WTC11 (cell line): ENCODE results near the gene SH3GL3. TPM values are rescaled to one million over a fixed set of nuclear protein-coding genes. Genes with fewer than 3 reads are reported as not detected.

Source experiments
- ATAC-seq: fragments of 200-7000 bp; cut with Tn5 transposase; 2 replicates; pipeline ENCODE4 v1.10.0; 2021; ENCODE audit warnings: mild to moderate bottlenecking, moderate library complexity
- CTCF ChIA-PET: fragments of 300-600 bp; sonication (Branson Sonifier 250); formaldehyde crosslinking; loops from one replicate; lab custom pipeline; 2021; ENCODE audit warnings: antibody characterized with exemption; lab: Charles Lee
- POLR2A ChIA-PET: fragments of 350-600 bp; sonication (Branson Sonifier 250); formaldehyde crosslinking; loops from one replicate; lab custom pipeline; 2021; ENCODE audit warnings: antibody characterized with exemption; lab: Charles Lee
- DNase-seq: peaks from one replicate; pipeline ENCODE4 v3.0.0; 2021; ENCODE audit warnings: low spot score
- H3K27ac Mint-ChIP-seq: 2 replicates; pipeline ENCODE4 v1.8.0; 2021; ENCODE audit warnings: mixed read lengths
- H3K27me3 Mint-ChIP-seq: 2 replicates; pipeline ENCODE4 v1.8.0; 2021; ENCODE audit warnings: low read depth, mild to moderate bottlenecking, moderate library complexity, mixed read lengths
- H3K36me3 Mint-ChIP-seq: 2 replicates; pipeline ENCODE4 v1.8.0; 2021; ENCODE audit warnings: mixed read lengths
- H3K4me1 Mint-ChIP-seq: 2 replicates; pipeline ENCODE4 v1.8.0; 2022; ENCODE audit warnings: mixed read lengths
- H3K4me3 Mint-ChIP-seq: 2 replicates; pipeline ENCODE4 v1.8.0; 2021; ENCODE audit warnings: mild to moderate bottlenecking, moderate library complexity, mixed read lengths
- H3K9me3 Mint-ChIP-seq: 2 replicates; pipeline ENCODE4 v1.8.0; 2021; ENCODE audit warnings: mixed read lengths
- CBFB ChIP-seq: sonication (generic); formaldehyde crosslinking; IDR thresholded peaks from 2 replicates; pipeline ENCODE4 v1.8.1; 2022; ENCODE audit warnings: mild to moderate bottlenecking, low read depth, missing genetic modification reagents
- ELF4 ChIP-seq: sonication (generic); formaldehyde crosslinking; IDR thresholded peaks from 2 replicates; pipeline ENCODE4 v1.8.1; 2022; ENCODE audit warnings: low read depth, mild to moderate bottlenecking, moderate library complexity, missing genetic modification reagents
- ESRRA ChIP-seq: sonication (generic); formaldehyde crosslinking; IDR thresholded peaks from 2 replicates; pipeline ENCODE4 v1.8.1; 2022; ENCODE audit warnings: mild to moderate bottlenecking, missing genetic modification reagents, borderline replicate concordance
- GTF2I ChIP-seq: fragments of 250-450 bp; sonication (Bioruptor Pico); conservative IDR thresholded peaks from 2 replicates; pipeline ENCODE4 v1.4.0; 2021; ENCODE audit warnings: mild to moderate bottlenecking
- JUN ChIP-seq: sonication (generic); formaldehyde crosslinking; IDR thresholded peaks from 2 replicates; pipeline ENCODE4 v1.8.0; 2023; ENCODE audit warnings: mild to moderate bottlenecking, missing genetic modification reagents
- NR3C1 ChIP-seq: sonication (generic); formaldehyde crosslinking; conservative IDR thresholded peaks from 2 replicates; pipeline ENCODE4 v1.8.1; 2023; ENCODE audit warnings: low read depth, mild to moderate bottlenecking, missing genetic modification reagents
- SOX15 ChIP-seq: fragments of 250-450 bp; sonication (Bioruptor Pico); IDR thresholded peaks from 2 replicates; pipeline ENCODE4 v1.9.0; 2021; ENCODE audit warnings: mild to moderate bottlenecking
- TEAD4 ChIP-seq: sonication (generic); formaldehyde crosslinking; IDR thresholded peaks from 2 replicates; pipeline ENCODE4 v1.8.0; 2022; ENCODE audit warnings: mild to moderate bottlenecking, missing genetic modification reagents
- ZBTB21 ChIP-seq: sonication (generic); formaldehyde crosslinking; IDR thresholded peaks from 2 replicates; pipeline ENCODE4 v1.8.1; 2023; ENCODE audit warnings: mild to moderate bottlenecking, missing genetic modification reagents, borderline replicate concordance
- ZNF121 ChIP-seq: sonication (generic); formaldehyde crosslinking; IDR thresholded peaks from 2 replicates; pipeline ENCODE4 v1.8.0; 2023; ENCODE audit warnings: missing genetic modification reagents
- ZNF138 ChIP-seq: sonication (generic); formaldehyde crosslinking; conservative IDR thresholded peaks from 2 replicates; pipeline ENCODE4 v1.8.1; 2022; ENCODE audit warnings: mild to moderate bottlenecking, moderate library complexity, missing genetic modification reagents
- total RNA-seq: library from RNA; stranded (reverse); gene quantifications from 3 replicates; pipeline ENCODE4 v1.2.3, GENCODE V29; 2021
- TF ChIP-seq, protein P1 (sequence below): sonication (generic); formaldehyde crosslinking; IDR thresholded peaks from 2 replicates; pipeline ENCODE4 v1.8.1; 2023; ENCODE audit warnings: mild to moderate bottlenecking, moderate library complexity, missing genetic modification reagents
- TF ChIP-seq, protein P2 (sequence below): sonication (generic); formaldehyde crosslinking; IDR thresholded peaks from 2 replicates; pipeline ENCODE4 v1.8.1; 2023; ENCODE audit warnings: mild to moderate bottlenecking, missing genetic modification reagents, moderate library complexity
- TF ChIP-seq, protein P3 (sequence below): fragments of 250-450 bp; sonication (Bioruptor Pico); conservative IDR thresholded peaks from 2 replicates; pipeline ENCODE4 v1.9.0; 2021; ENCODE audit warnings: mild to moderate bottlenecking
- TF ChIP-seq, protein P4 (sequence below): sonication (generic); formaldehyde crosslinking; IDR thresholded peaks from 2 replicates; pipeline ENCODE4 v1.8.0; 2022; ENCODE audit warnings: mild to moderate bottlenecking, missing genetic modification reagents
- TF ChIP-seq, protein P5 (sequence below): sonication (generic); formaldehyde crosslinking; IDR thresholded peaks from 2 replicates; pipeline ENCODE4 v1.8.0; 2022; ENCODE audit warnings: mild to moderate bottlenecking, missing genetic modification reagents
- TF ChIP-seq, protein P6 (sequence below): fragments of 250-450 bp; sonication (Bioruptor Pico); IDR thresholded peaks from 2 replicates; pipeline ENCODE4 v1.9.0; 2021; ENCODE audit warnings: mild to moderate bottlenecking
- TF ChIP-seq, protein P7 (sequence below): sonication (generic); formaldehyde crosslinking; IDR thresholded peaks from 2 replicates; pipeline ENCODE4 v1.8.0; 2022; ENCODE audit warnings: mild to moderate bottlenecking, missing genetic modification reagents
- TF ChIP-seq, protein P8 (sequence below): sonication (generic); formaldehyde crosslinking; IDR thresholded peaks from 2 replicates; pipeline ENCODE4 v1.8.1; 2022; ENCODE audit warnings: mild to moderate bottlenecking, missing genetic modification reagents, moderate library complexity, borderline replicate concordance
- TF ChIP-seq, protein P9 (sequence below): fragments of 250-450 bp; sonication (Bioruptor Pico); IDR thresholded peaks from 2 replicates; pipeline ENCODE4 v1.9.0; 2021; ENCODE audit warnings: mild to moderate bottlenecking, borderline replicate concordance

The SH3GL3 gene
- total RNA-seq, 1 experiment from 2014 or later = 9.2 TPM

DNA sequence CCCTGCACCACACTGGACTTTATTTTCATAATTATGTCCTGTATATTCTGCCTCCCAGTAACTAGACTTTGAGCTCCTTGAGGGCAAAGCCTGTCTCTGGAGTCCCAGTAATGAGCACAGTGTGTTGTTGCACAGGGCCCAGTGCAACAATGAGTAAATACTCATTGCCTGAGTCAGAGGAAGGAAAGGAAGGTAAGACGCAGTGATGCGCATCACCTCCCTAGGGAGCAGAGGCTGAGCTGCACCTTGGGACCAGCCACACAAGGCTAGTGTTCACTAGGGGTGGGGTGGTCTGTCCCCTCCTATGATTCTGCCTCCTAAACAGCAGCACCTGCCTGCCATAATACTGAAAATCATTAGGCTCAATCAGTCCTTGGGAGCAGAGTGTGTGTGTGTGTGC lies 120.2 kb downstream of the SH3GL3 start:
- Mint-ChIP-seq H3K27ac (no peak overlapping the region), H3K36me3 (no peaks in the 10 kb centered on the region), H3K4me1 (no peaks in the 10 kb centered on the region), H3K27me3 (no peaks in the 10 kb centered on the region), H3K4me3 (no peak overlapping the region), H3K9me3 (no peaks in the 10 kb centered on the region)
- POLR2A ChIA-PET = no interaction called here
- no peak for TF ChIP-seq TEAD4 (CRISPR knock-in tag)
- TF ChIP-seq, protein P1, sequence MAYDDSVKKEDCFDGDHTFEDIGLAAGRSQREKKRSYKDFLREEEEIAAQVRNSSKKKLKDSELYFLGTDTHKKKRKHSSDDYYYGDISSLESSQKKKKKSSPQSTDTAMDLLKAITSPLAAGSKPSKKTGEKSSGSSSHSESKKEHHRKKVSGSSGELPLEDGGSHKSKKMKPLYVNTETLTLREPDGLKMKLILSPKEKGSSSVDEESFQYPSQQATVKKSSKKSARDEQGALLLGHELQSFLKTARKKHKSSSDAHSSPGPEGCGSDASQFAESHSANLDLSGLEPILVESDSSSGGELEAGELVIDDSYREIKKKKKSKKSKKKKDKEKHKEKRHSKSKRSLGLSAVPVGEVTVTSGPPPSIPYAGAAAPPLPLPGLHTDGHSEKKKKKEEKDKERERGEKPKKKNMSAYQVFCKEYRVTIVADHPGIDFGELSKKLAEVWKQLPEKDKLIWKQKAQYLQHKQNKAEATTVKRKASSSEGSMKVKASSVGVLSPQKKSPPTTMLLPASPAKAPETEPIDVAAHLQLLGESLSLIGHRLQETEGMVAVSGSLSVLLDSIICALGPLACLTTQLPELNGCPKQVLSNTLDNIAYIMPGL (CRISPR knock-in tag) = no peak
- no peak for TF ChIP-seq ESRRA
- TF ChIP-seq, protein P2, sequence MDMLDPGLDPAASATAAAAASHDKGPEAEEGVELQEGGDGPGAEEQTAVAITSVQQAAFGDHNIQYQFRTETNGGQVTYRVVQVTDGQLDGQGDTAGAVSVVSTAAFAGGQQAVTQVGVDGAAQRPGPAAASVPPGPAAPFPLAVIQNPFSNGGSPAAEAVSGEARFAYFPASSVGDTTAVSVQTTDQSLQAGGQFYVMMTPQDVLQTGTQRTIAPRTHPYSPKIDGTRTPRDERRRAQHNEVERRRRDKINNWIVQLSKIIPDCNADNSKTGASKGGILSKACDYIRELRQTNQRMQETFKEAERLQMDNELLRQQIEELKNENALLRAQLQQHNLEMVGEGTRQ (CRISPR knock-in tag) = no peak
- TF ChIP-seq ZNF138 (CRISPR knock-in tag) = no peak
- no peak for TF ChIP-seq ELF4 (CRISPR knock-in tag)
- TF ChIP-seq NR3C1 (CRISPR knock-in tag) = no peak
- TF ChIP-seq ZNF121 (CRISPR knock-in tag) = no peak
- TF ChIP-seq, protein P3, sequence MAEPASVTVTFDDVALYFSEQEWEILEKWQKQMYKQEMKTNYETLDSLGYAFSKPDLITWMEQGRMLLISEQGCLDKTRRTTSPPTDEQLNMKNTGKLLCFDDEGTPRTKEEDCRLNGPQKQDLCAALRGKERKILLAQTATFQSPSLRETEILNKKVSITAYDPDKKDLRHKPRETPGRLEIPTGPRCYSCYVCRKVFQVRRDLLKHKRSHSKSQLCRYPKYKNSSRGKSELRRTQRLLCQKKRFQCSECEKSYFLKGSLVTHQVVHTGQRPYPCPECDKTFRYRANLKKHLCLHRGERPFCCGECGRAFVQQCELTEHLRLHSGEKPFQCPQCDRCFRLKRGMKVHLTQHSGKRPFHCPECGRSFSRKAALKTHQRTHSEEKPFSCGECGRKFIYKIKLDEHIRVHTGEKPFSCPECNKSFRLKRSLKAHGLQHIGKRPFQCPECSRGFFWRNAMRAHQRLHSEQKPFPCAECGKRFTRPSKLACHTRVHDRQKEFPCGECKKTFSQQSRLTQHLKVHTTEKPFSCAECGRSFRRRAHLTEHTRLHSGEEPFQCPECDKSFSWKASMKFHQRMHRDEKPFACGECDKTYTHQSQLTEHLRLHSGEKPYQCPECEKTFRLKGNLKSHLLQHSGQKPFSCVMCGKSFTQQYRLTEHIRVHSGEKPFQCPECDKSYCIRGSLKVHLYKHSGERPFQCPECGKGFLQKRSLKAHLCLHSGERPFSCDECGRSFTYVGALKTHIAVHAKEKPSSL = no peak
- TF ChIP-seq, protein P4, sequence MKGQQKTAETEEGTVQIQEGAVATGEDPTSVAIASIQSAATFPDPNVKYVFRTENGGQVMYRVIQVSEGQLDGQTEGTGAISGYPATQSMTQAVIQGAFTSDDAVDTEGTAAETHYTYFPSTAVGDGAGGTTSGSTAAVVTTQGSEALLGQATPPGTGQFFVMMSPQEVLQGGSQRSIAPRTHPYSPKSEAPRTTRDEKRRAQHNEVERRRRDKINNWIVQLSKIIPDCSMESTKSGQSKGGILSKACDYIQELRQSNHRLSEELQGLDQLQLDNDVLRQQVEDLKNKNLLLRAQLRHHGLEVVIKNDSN (CRISPR knock-in tag) = no peak
- TF ChIP-seq, protein P5, sequence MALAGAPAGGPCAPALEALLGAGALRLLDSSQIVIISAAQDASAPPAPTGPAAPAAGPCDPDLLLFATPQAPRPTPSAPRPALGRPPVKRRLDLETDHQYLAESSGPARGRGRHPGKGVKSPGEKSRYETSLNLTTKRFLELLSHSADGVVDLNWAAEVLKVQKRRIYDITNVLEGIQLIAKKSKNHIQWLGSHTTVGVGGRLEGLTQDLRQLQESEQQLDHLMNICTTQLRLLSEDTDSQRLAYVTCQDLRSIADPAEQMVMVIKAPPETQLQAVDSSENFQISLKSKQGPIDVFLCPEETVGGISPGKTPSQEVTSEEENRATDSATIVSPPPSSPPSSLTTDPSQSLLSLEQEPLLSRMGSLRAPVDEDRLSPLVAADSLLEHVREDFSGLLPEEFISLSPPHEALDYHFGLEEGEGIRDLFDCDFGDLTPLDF (CRISPR knock-in tag) = no peak
- no peak for TF ChIP-seq CBFB (CRISPR knock-in tag)
- no peak for TF ChIP-seq SOX15
- TF ChIP-seq JUN = no peak
- TF ChIP-seq ZBTB21 = no peak
- TF ChIP-seq, protein P6, sequence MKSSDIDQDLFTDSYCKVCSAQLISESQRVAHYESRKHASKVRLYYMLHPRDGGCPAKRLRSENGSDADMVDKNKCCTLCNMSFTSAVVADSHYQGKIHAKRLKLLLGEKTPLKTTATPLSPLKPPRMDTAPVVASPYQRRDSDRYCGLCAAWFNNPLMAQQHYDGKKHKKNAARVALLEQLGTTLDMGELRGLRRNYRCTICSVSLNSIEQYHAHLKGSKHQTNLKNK (CRISPR knock-in tag) = no peak
- TF ChIP-seq, protein P7, sequence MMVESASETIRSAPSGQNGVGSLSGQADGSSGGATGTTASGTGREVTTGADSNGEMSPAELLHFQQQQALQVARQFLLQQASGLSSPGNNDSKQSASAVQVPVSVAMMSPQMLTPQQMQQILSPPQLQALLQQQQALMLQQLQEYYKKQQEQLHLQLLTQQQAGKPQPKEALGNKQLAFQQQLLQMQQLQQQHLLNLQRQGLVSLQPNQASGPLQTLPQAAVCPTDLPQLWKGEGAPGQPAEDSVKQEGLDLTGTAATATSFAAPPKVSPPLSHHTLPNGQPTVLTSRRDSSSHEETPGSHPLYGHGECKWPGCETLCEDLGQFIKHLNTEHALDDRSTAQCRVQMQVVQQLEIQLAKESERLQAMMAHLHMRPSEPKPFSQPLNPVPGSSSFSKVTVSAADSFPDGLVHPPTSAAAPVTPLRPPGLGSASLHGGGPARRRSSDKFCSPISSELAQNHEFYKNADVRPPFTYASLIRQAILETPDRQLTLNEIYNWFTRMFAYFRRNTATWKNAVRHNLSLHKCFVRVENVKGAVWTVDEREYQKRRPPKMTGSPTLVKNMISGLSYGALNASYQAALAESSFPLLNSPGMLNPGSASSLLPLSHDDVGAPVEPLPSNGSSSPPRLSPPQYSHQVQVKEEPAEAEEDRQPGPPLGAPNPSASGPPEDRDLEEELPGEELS (CRISPR knock-in tag) = no peak
- TF ChIP-seq, protein P8, sequence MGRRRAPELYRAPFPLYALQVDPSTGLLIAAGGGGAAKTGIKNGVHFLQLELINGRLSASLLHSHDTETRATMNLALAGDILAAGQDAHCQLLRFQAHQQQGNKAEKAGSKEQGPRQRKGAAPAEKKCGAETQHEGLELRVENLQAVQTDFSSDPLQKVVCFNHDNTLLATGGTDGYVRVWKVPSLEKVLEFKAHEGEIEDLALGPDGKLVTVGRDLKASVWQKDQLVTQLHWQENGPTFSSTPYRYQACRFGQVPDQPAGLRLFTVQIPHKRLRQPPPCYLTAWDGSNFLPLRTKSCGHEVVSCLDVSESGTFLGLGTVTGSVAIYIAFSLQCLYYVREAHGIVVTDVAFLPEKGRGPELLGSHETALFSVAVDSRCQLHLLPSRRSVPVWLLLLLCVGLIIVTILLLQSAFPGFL (CRISPR knock-in tag) = no peak
- no peak for TF ChIP-seq GTF2I (CRISPR knock-in tag)
- TF ChIP-seq, protein P9, sequence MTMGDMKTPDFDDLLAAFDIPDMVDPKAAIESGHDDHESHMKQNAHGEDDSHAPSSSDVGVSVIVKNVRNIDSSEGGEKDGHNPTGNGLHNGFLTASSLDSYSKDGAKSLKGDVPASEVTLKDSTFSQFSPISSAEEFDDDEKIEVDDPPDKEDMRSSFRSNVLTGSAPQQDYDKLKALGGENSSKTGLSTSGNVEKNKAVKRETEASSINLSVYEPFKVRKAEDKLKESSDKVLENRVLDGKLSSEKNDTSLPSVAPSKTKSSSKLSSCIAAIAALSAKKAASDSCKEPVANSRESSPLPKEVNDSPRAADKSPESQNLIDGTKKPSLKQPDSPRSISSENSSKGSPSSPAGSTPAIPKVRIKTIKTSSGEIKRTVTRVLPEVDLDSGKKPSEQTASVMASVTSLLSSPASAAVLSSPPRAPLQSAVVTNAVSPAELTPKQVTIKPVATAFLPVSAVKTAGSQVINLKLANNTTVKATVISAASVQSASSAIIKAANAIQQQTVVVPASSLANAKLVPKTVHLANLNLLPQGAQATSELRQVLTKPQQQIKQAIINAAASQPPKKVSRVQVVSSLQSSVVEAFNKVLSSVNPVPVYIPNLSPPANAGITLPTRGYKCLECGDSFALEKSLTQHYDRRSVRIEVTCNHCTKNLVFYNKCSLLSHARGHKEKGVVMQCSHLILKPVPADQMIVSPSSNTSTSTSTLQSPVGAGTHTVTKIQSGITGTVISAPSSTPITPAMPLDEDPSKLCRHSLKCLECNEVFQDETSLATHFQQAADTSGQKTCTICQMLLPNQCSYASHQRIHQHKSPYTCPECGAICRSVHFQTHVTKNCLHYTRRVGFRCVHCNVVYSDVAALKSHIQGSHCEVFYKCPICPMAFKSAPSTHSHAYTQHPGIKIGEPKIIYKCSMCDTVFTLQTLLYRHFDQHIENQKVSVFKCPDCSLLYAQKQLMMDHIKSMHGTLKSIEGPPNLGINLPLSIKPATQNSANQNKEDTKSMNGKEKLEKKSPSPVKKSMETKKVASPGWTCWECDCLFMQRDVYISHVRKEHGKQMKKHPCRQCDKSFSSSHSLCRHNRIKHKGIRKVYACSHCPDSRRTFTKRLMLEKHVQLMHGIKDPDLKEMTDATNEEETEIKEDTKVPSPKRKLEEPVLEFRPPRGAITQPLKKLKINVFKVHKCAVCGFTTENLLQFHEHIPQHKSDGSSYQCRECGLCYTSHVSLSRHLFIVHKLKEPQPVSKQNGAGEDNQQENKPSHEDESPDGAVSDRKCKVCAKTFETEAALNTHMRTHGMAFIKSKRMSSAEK (CRISPR knock-in tag) = no peak
- CTCF ChIA-PET = interaction anchor here (0.9 to 1.5 kb wide), 2 partner anchors 121 to 319 kb away, joined by 4 to 6 read pairs; no protein-coding TSS in a partner anchor
- ATAC-seq (no peak), DNase-seq (no peak)
